Gastroesophageal sphincter (tissue), 3 donors: ENCODE measurements around the gene ATAD2B.

ENCODE experiments used
- POLR2A ChIP-seq, 2 donors: fragments of 450-650 bp; IDR thresholded peaks; one replicate each; pipeline ENCODE4 v1.6.1; 2017; ENCODE audit warnings: antibody characterized with exemption in 2 of 2, mild to moderate bottlenecking in 2 of 2, moderate library complexity in 1 of 2
- TF ChIP-seq, protein P1 (sequence below), 4 experiments: fragments of 200-600 bp in 2 of 4; fragments of 450-650 bp in 2 of 4; sonication (generic) in 1 of 4; IDR thresholded peaks; one replicate each; pipeline ENCODE4 v1.5.1; 2017 to 2019; ENCODE audit warnings: antibody characterized with exemption in 4 of 4, mild to moderate bottlenecking in 2 of 4, moderate library complexity in 2 of 4

DNA sequence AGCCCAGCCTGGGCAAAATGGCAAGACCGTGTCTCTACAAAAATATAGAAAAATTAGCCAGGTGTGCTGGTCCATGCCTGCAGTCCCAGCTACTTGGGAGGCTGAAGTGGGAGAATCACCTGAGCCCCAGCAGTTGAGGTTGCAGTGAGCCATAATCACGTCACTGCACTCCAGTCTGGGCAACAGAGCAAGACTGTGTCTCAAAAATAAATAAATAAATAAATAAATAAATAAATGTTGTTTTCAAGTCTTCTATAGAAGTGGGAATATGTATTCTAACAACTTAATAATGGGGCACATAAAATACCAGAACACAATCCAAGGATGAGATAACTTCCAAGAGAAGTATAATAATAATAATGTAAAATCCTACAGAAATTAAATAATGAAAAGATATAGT, 23.9 kb downstream of the ATAD2B start:
- TF ChIP-seq, protein P1, sequence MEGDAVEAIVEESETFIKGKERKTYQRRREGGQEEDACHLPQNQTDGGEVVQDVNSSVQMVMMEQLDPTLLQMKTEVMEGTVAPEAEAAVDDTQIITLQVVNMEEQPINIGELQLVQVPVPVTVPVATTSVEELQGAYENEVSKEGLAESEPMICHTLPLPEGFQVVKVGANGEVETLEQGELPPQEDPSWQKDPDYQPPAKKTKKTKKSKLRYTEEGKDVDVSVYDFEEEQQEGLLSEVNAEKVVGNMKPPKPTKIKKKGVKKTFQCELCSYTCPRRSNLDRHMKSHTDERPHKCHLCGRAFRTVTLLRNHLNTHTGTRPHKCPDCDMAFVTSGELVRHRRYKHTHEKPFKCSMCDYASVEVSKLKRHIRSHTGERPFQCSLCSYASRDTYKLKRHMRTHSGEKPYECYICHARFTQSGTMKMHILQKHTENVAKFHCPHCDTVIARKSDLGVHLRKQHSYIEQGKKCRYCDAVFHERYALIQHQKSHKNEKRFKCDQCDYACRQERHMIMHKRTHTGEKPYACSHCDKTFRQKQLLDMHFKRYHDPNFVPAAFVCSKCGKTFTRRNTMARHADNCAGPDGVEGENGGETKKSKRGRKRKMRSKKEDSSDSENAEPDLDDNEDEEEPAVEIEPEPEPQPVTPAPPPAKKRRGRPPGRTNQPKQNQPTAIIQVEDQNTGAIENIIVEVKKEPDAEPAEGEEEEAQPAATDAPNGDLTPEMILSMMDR (IDR thresholded peaks at IDR 0.05): no peak
- no peak for TF ChIP-seq POLR2A (IDR thresholded peaks at IDR 0.05)
